Right renal cortex interstitium (tissue), 3 donors: ENCODE results near the gene SLC30A9. TPM values are rescaled to one million over a fixed set of nuclear protein-coding genes. Genes with fewer than 3 reads are reported as not detected.

Experiments
- DNase-seq, 3 donors: peaks; one replicate each; pipeline ENCODE4 v3.0.0-alpha.2; 2013; ENCODE audit warnings: low read depth in 3 of 3, low spot score in 2 of 3
- polyA plus RNA-seq, 3 donors: library from polyadenylated mRNA; unstranded; fragments of 120-200 nt; gene quantifications; one replicate each; pipeline ENCODE4 v1.2.1, GENCODE V29; 2013; ENCODE audit not compliant: insufficient read length in 3 of 3

SLC30A9 gene
- polyA plus RNA-seq, 3 donors, result 117 to 133 (median 124) TPM

GRCh38 chr4:41998019-41998418 lies 7.7 kb downstream of the SLC30A9 start:
- DNase-seq, result no peak

- DNase-seq, result no peak
These were observed 9.0 kb downstream of the SLC30A9 start for GRCh38 chr4:41999321-41999720.

GRCh38 chr4:42008011-42008786 lies 17.9 kb downstream of the SLC30A9 start:
- no peak for DNase-seq

GRCh38 chr4:42015438-42015837 lies 25.1 kb downstream of the SLC30A9 start:
- no peak for DNase-seq

GRCh38 chr4:42018451-42018850 lies 28.1 kb downstream of the SLC30A9 start:
- DNase-seq, result no peak

- DNase-seq, result no peak
These were observed 58.1 kb downstream of the SLC30A9 start for GRCh38 chr4:42048394-42048793.

GRCh38 chr4:42050516-42051249 lies 60.4 kb downstream of the SLC30A9 start:
- DNase-seq, result no peak

- no peak for DNase-seq
These were observed 76.1 kb downstream of the SLC30A9 start for GRCh38 chr4:42066402-42066801.

- DNase-seq, result no peak
These were observed 76.9 kb downstream of the SLC30A9 start for GRCh38 chr4:42067264-42067663.

GRCh38 chr4:42070463-42070862 lies 80.1 kb downstream of the SLC30A9 start:
- DNase-seq, result no peak

- DNase-seq, result no peak
These were observed 84.0 kb downstream of the SLC30A9 start for GRCh38 chr4:42074294-42074693.

GRCh38 chr4:42078184-42078801 lies 88.0 kb downstream of the SLC30A9 start:
- DNase-seq, result no peak

- DNase-seq, result peak; percentile 3 to 37 (median 30)
These were observed 90.0 kb downstream of the SLC30A9 start for GRCh38 chr4:42080306-42080705.

GRCh38 chr4:42083816-42084215 lies 93.5 kb downstream of the SLC30A9 start:
- DNase-seq, result no peak

- DNase-seq, result no peak
These were observed 98.1 kb downstream of the SLC30A9 start for GRCh38 chr4:42088386-42088785.

GRCh38 chr4:42101446-42101975 lies 111.2 kb downstream of the SLC30A9 start:
- DNase-seq, result no peak

GRCh38 chr4:42104521-42104920 lies 114.2 kb downstream of the SLC30A9 start:
- DNase-seq, result no peak

- DNase-seq, result no peak
These were observed 122.5 kb downstream of the SLC30A9 start for GRCh38 chr4:42112846-42113245.

GRCh38 chr4:42119886-42120285 lies 129.6 kb downstream of the SLC30A9 start:
- peak in 1 of 3 donors; percentile 8 for DNase-seq

GRCh38 chr4:42122237-42122636 lies 131.9 kb downstream of the SLC30A9 start:
- DNase-seq, result no peak

- DNase-seq, result no peak
These were observed 132.8 kb downstream of the SLC30A9 start for GRCh38 chr4:42123071-42123644.
